Measurements from ENCODE around the gene RPS6KA1. TPM values are rescaled to one million over a fixed set of nuclear protein-coding genes. Genes with fewer than 3 reads are reported as not detected.

Gene RPS6KA1
- polyA plus RNA-seq, 3 donors, result 116 to 189 (median 188) TPM

DNA sequence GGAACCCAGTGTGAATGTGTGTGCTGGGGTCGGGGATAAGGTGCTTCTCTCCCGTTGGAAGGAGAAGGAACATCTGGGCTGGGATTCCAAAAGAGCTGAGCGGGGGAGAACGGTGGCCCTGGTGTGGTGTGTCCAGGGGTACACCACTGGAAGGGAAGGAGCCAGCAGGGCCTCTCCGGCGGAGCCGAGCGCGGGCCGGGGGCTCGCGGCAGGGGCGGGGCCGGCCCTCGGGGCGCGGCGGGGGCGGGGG is 231 bp upstream of the RPS6KA1 start:
- Mint-ChIP-seq H3K36me3 (no peaks in the 10 kb centered on the region), H3K9me3 (peaks cover 0 to 3% (median 0%) of the 10 kb centered on the region in 7 donors), H3K4me3 (peak overlapping the region; percentile 85 to 92), H3K27ac (peak overlapping the region in 3 of 7 donors; percentile 56 to 86 (median 74)), H3K27me3 (ENCODE audit: low read depth in 3 of 3) (peaks cover 9 to 16% (median 12%) of the 10 kb centered on the region in 3 donors), H3K4me1 (peaks cover 23% of the 10 kb centered on the region)
- Histone ChIP-seq H3K36me3 (replicated peaks in 1 of 2; ENCODE audit: control insufficient read depth in 1 of 2, insufficient read depth in 2 of 2, low read length in 2 of 2) (no peaks in the 10 kb centered on the region), H3K79me2 (ENCODE audit: insufficient read depth, low read length) (peaks cover 7% of the 10 kb centered on the region), H3K9ac (ENCODE audit: insufficient read depth, low read length, poor library complexity, severe bottlenecking) (peak overlapping the region; percentile 34), H2AFZ (ENCODE audit: insufficient read depth, low read depth, low read length, poor library complexity, severe bottlenecking) (peak overlapping the region; percentile 77), H3K27me3 (ENCODE audit: control insufficient read depth in 2 of 2, insufficient read depth in 2 of 2, low read length in 2 of 2) (no peaks in the 10 kb centered on the region), H3K9me3 (replicated peaks in 1 of 2; ENCODE audit: control insufficient read depth in 1 of 2, insufficient read depth in 1 of 2, low read length in 2 of 2) (no peaks in the 10 kb centered on the region), H3K4me1 (ENCODE audit: control insufficient read depth in 1 of 2, insufficient read depth in 2 of 2, low read length in 2 of 2) (peaks cover 20 to 24% of the 10 kb centered on the region in 2 donors), H3K4me2 (replicated peaks; ENCODE audit: extremely low read depth, low read length, poor library complexity, severe bottlenecking) (peak overlapping the region; percentile 95), H3K27ac (ENCODE audit: low read depth in 1 of 2, low read length in 2 of 2) (no peak overlapping the region), H4K20me1 (ENCODE audit: insufficient read depth, low read length) (peaks cover 4% of the 10 kb centered on the region), H3K4me3 (replicated peaks in 1 of 3; ENCODE audit: low read depth in 2 of 3, low read length in 3 of 3) (peak overlapping the region; percentile 9 to 84 (median 29))
- no peak for DNase-seq
- WGBS (ENCODE audit: insufficient coverage), result 0% methylated on average over 17 of the region's 19 CpGs
- TF ChIP-seq CTCF (IDR thresholded peaks at IDR 0.05), result no peak
- intact Hi-C loops (cut with micrococcal nuclease), result no loop called here

DNA sequence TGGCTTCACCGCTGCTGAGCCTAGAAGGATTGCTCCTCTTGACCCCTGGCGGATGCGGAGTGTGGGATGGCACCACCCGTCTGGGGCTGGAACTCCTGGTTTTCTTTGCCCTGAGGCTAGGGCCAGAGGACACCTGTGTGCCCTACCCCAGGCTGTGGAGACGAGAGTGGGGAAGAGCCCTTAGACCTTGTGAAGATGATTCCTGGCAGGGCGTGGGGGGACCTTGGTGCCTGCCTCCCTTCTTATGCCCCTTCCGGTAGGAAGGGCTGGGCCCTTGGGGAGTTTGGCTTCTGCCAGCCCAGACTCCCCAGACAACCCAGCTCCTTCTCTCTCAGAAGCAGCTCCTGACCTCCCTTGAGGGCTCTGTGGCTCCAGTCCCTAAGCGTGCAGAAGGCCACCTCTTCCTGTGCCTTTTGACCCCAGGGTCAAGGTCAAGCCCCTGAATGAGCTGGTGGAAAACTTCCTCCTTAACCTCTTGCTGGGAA is 891 bp downstream of the RPS6KA1 start:
- 5% methylated on average over 3 of the region's 8 CpGs for WGBS (ENCODE audit: insufficient coverage)
- peak overlapping the region in 1 of 2 donors; percentile 44 for H3K27ac ChIP-seq (ENCODE audit: low read depth in 1 of 2, low read length in 2 of 2)

More for the DNA sequence above, 891 bp downstream of the RPS6KA1 start:
- peak overlapping the region; percentile 73 for H3K9ac ChIP-seq (ENCODE audit: insufficient read depth, low read length, poor library complexity, severe bottlenecking)
- no peaks in the 10 kb centered on the region for H3K36me3 ChIP-seq (replicated peaks in 1 of 2; ENCODE audit: control insufficient read depth in 1 of 2, insufficient read depth in 2 of 2, low read length in 2 of 2)
- H2AFZ ChIP-seq (ENCODE audit: insufficient read depth, low read depth, low read length, poor library complexity, severe bottlenecking), result peak overlapping the region; percentile 86
- H3K4me2 ChIP-seq (replicated peaks; ENCODE audit: extremely low read depth, low read length, poor library complexity, severe bottlenecking), result peak overlapping the region; percentile 95
- Mint-ChIP-seq H3K27me3 (ENCODE audit: low read depth in 3 of 3) (peaks cover 3 to 7% (median 5%) of the 10 kb centered on the region in 3 donors), H3K36me3 (no peaks in the 10 kb centered on the region), H3K4me3 (peak overlapping the region; percentile 83 to 91), H3K9me3 (peaks cover 0 to 3% (median 0%) of the 10 kb centered on the region in 7 donors), H3K27ac (peak overlapping the region in 3 of 7 donors; percentile 54 to 82 (median 73)), H3K4me1 (peaks cover 31% of the 10 kb centered on the region)
- H3K9me3 ChIP-seq (replicated peaks in 1 of 2; ENCODE audit: control insufficient read depth in 1 of 2, insufficient read depth in 1 of 2, low read length in 2 of 2), result no peaks in the 10 kb centered on the region
- H3K27me3 ChIP-seq (ENCODE audit: control insufficient read depth in 2 of 2, insufficient read depth in 2 of 2, low read length in 2 of 2), result no peaks in the 10 kb centered on the region
- intact Hi-C loops (cut with micrococcal nuclease), result no loop called here
- peak overlapping the region; percentile 37 to 84 (median 61) for H3K4me3 ChIP-seq (replicated peaks in 1 of 3; ENCODE audit: low read depth in 2 of 3, low read length in 3 of 3)
- no peak for DNase-seq
- H3K4me1 ChIP-seq (ENCODE audit: control insufficient read depth in 1 of 2, insufficient read depth in 2 of 2, low read length in 2 of 2), result peaks cover 20 to 30% of the 10 kb centered on the region in 2 donors
- no peak for TF ChIP-seq CTCF (IDR thresholded peaks at IDR 0.05)
- peaks cover 7% of the 10 kb centered on the region for H3K79me2 ChIP-seq (ENCODE audit: insufficient read depth, low read length)
- peaks cover 4% of the 10 kb centered on the region for H4K20me1 ChIP-seq (ENCODE audit: insufficient read depth, low read length)

All from CD14-positive monocyte (primary cell).